Activated T-helper 1 cell treated with anti-CD3 and anti-CD28 coated beads, Interleukin-2, amount 50 U/mL, for 16 hours (primary cell): ENCODE results near the gene NRARP.

Experiments used
- DNase-seq, 2 donors: peaks; one replicate each; pipeline ENCODE4 v3.0.0-alpha.2; 2020; ENCODE audit warnings: low read depth in 1 of 2, low spot score in 1 of 2

NRARP gene

GRCh38 chr9:137311171-137311985, 9.3 kb upstream of the NRARP start:
- no peak for DNase-seq

DNA sequence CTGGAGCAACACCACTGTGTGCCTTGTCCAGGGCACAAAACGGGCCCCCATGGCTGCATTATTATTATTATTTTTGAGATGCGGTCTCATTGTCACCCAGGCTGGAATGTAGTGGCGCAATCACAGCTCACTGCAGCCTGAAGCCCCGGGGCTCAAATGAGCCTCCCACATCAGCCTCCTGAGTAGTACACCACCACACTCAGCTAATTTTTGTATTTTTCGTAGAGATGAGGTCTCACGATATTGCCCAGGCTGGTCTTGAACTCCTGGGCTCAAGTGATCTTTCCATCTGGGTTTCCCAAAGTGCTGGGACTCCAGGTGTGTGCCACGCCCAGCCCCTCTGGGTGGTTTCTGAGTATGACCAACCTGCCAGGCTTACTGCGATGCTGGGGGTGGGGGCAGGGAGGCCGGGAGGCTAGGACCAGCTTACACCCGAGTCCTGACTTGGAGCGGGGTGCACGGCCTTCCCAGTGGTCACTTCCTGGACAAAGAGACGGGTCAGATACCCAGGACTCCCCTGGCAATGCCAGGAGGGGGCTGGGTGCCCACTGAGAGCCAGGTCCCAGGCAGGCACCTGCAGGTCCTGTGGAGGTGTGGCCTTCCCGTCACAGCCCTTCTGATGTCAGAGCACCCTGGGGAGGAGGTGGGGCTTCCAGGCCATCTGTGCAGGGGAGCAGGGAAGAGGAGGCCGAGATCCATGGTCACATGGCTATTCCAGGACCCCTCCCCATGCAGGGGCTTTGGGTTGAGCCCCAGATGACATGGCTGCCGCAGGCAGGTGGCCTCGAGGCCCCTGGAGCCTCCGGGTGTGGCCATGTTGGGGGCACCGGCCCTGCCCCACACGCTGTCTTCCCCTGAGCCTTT, 8.3 kb upstream of the NRARP start:
- DNase-seq, result no peak

GRCh38 chr9:137309368-137310188, 7.5 kb upstream of the NRARP start:
- no peak for DNase-seq

- DNase-seq, result no peak
Measured at GRCh38 chr9:137308057-137308619, 6.1 kb upstream of the NRARP start.

- DNase-seq, result no peak
Measured at GRCh38 chr9:137307255-137308056, 5.4 kb upstream of the NRARP start.

DNA sequence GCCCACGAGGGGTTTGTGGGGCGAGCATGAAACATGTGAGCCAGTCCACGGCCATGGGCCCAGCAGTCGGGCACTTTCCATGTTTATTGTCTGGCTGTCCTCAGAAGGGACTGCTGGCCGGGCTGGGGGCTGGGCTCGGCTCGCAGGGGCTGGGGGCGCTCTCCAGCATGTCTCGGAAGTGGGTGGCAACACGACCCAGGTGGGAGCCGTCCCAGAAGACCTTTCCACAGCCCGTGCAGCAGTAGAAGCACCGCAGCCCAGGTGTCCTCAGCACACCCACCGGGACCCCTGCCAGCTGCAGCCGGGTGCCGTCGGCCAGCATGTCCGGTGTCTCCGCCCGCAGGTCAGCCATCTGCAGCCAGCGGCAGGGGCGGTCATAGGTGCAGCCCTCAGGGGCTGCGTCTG, 4.8 kb upstream of the NRARP start:
- DNase-seq, result no peak

- no peak for DNase-seq
Measured at GRCh38 chr9:137306066-137306849, 4.2 kb upstream of the NRARP start.

DNA sequence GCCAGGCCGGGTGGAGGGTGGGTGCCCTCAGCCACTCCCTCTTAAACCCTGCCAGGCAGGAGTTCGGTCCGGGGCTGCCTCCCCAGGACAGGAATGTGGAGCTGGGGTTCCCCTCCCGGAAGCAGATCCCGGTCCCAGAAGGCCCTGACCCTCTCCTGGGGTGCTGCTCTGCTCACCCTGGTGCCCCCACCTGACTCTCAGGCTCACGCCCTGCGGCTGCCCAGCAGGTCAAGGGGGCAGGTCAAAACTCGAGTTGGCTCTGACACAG, 3.7 kb upstream of the NRARP start:
- no peak for DNase-seq

GRCh38 chr9:137305060-137305797, 3.2 kb upstream of the NRARP start:
- DNase-seq, result peak; percentile 26 to 40

DNA sequence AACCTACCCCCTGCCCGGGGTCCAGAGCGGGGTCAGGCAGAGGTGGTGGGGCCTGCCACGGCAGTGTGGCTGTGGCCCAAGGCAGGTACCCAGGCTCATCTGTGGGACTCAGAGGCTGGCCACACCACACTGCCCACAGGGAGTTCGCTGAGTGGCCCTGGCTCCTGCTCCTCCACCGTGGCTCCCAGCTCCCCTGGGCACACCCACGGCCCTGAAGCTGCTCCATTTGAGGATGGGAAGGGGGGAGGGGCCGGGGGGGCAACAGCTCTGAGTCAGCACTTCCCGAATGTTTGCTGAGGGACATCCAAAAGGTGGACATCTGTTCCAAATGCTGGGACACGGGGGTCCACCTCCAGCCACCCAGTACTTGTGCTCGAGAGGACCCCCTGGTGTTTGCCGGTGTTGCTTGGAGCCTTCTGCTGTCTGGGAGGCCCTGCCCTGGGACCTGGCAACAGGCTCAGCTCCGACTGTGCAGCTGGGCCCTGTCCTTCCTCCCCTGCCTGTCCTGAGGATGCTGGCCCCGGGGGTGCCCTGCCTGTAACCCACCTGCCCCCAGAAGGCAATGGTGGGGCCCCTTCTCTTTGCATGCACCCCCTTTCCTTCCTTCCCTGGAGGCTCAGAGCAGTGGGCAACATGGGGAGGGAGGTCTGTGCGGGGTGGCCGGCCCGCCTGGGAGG, 2.5 kb upstream of the NRARP start:
- no peak for DNase-seq

DNA sequence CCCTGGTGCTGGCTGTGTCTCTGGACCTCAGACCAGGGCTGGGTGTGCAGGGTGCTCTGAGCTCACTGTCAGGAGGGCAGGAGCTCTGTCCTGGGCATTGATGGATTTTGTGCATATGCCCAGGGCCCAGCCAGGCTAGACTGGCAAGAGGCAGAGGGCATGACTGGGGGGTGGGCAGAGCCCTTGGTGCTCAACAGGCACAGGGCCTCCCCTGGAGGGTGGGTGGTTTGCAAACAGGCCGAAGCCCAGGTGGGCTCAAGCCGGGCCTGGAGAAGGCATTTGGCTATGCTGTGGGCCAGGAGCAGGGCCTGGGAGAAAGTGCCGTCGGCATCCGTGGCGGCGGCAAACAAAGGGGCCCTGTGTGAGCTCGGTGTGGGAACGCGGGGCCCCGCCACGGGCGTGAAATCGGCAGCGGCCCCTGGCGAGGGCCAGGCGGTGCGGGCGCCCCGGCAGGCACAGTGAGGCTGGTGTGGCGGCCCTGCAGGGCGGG, 1.9 kb upstream of the NRARP start:
- no peak for DNase-seq

- no peak for DNase-seq
Measured at GRCh38 chr9:137303151-137303892, 1.3 kb upstream of the NRARP start.

- no peak for DNase-seq
Measured at GRCh38 chr9:137302449-137303150, 529 bp upstream of the NRARP start.

DNA sequence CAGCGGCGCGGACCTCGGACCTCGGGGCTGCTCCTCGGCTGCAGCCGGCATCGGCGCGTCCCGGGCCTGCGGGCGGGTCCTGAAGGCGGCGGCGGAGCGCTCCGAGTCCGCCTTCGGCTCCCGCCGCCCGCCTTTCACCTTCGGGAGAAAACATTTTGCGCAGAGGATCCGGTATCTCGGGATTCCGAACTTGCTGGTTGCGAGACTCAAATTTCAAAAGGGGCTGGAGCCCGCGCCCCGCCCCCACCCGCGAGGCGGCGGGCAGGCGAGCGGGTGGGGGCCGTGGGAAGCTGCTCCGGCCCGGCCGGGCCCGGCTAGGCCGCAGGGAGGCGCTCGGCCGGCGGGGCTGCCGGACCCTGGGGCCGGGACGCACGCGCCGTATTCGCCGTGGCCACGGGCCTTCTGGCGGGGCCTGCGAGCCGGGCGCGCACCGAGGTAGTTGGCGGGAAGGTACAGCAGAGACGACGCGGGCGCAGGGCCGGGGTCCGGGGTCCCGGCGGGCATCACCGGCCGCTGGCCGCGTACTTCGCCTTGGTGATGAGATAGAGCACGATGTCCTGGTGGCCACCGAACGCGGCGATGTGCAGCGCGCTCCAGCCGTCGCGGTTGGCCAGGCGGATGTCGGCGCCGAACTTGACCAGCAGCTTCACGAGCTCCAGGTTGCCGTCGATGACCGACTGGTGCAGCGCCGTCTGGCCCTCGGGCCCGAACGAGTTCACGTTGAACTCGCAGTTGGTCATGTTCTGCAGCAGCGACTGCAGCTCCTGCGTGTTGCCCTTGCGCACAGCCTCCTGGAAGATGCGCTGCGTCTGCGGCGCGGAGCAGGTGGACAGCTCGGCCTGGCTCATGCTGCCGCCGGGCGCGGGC, 757 bp downstream of the NRARP start:
- no peak for DNase-seq

DNA sequence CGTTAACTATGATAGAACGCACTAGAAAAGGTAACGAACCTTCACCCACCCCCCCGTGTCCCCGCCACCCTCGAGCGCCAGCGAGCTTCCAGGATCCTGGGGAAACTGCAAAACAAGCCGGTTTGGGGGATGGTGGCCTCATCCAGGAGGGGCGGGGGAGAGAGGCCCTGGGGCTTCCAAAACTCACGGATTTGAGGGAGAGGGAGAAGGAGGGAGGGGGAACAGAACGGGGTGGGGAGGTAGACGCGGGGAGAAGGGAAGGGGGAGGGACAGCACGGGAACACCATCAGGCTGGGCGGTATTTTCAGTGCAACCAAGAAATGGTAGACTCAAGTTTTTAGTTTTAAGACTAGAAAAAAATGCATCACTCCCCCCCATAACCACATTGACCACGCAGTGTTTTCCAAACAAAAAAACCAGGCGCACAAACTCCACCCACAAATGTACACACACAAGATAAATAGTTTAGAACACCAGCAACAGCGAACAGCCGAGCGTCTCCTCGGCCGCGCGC, 1.4 kb downstream of the NRARP start:
- DNase-seq, result no peak

DNA sequence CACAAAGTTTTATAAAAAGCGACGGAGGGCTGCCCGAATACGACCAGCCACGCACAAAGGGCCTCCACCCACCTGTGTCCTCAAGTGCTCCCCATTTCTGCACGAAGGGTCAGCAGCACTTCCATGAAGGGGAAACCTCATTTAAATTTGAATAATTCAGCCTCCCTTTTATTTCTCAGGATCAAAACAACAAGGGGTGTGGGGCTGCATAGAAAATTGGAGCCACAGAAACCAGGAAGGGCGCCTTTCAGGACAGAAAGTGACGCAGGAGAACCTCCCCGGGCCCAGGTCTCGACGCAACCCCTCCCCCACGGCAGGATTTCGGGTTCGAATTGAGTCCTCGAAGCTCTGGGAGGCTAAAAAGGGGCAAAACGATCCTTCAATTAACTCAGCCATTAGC, 2.1 kb downstream of the NRARP start:
- no peak for DNase-seq
